ENCODE results near the gene KDM4B. TPM values are rescaled to one million over a fixed set of nuclear protein-coding genes. Genes with fewer than 3 reads are reported as not detected.

KDM4B gene
- total and polyA plus RNA-seq, 2 donors (not counting 1 experiment from before 2014, with no cell fraction given): 75.5 to 205 TPM

- no peak overlapping the region for H3K27ac ChIP-seq (ENCODE audit: low read length in 2 of 2)
- peak overlapping the region; percentile 80 for H3K27ac Mint-ChIP-seq
Measured at GRCh38 chr19:5147074-5147977, 178.4 kb downstream of the KDM4B start.

More at GRCh38 chr19:5147074-5147977, 178.4 kb downstream of the KDM4B start:
- peaks cover 17% of the 10 kb centered on the region for H3K4me1 Mint-ChIP-seq
- TF ChIP-seq CTCF (IDR thresholded peaks at IDR 0.05): no peak
- no peak for TF ChIP-seq EZH2 (IDR thresholded peaks at IDR 0.05; ENCODE audit: borderline replicate concordance, insufficient read depth, low read depth, low read length, poor library complexity, severe bottlenecking)
- ChIA-PET CTCF (interaction anchor here (0.8 to 10.2 kb wide), 2 partner anchors 95 to 97 kb away, joined by 3 to 102 read pairs; no protein-coding TSS in a partner anchor), POLR2A (interaction anchor here (1.5 kb wide), 1 partner anchor 19 kb away, joined by 4 read pairs; no protein-coding TSS in a partner anchor)
- Histone ChIP-seq H2AFZ (ENCODE audit: insufficient read depth, low read depth, low read length, poor library complexity, severe bottlenecking) (no peak overlapping the region), H4K20me1 (ENCODE audit: control insufficient read depth, insufficient read depth, low read length, poor library complexity, severe bottlenecking) (peaks cover 93% of the 10 kb centered on the region), H3K79me2 (ENCODE audit: control insufficient read depth, insufficient read depth, low read length) (peaks cover 30% of the 10 kb centered on the region), H3K9ac (ENCODE audit: low read length) (no peak overlapping the region), H3K9me3 (ENCODE audit: control extremely low read depth in 1 of 3, control insufficient read depth in 2 of 3, insufficient read depth in 1 of 3, low read length in 2 of 3) (no peaks in the 10 kb centered on the region), H3K4me2 (replicated peaks; ENCODE audit: low read depth, low read length, poor library complexity, severe bottlenecking) (no peak overlapping the region), H3K27me3 (replicated peaks in 1 of 4; ENCODE audit: control extremely low read depth in 1 of 4, control insufficient read depth in 3 of 4, insufficient read depth in 4 of 4, low read length in 3 of 4) (no peaks in the 10 kb centered on the region), H3K4me1 (ENCODE audit: control insufficient read depth in 2 of 2, insufficient read depth in 2 of 2, low read length in 2 of 2) (peaks cover 15 to 19% of the 10 kb centered on the region in 2 donors), H3K4me3 (ENCODE audit: control extremely low read depth in 1 of 5, extremely low read depth in 1 of 5, insufficient read depth in 1 of 5, low read depth in 2 of 5, low read length in 4 of 5) (no peak overlapping the region), H3K36me3 (replicated peaks in 1 of 2; ENCODE audit: control extremely low read depth in 1 of 2, control insufficient read depth in 1 of 2, extremely low read depth in 1 of 2, insufficient read depth in 2 of 2, low read length in 1 of 2) (peaks cover 0 to 93% of the 10 kb centered on the region in 2 experiments)
- H3K27me3 Mint-ChIP-seq: no peaks in the 10 kb centered on the region
- 97% methylated on average over 25 of the region's 31 CpGs for WGBS (ENCODE audit: insufficient coverage)
- H3K4me3 Mint-ChIP-seq: no peak overlapping the region
- ATAC-seq (ENCODE audit: low read depth): no peak
- H3K9me3 Mint-ChIP-seq (ENCODE audit: insufficient read depth): no peaks in the 10 kb centered on the region
- intact Hi-C loops (cut with micrococcal nuclease): no loop called here
- DNase-seq: peak; percentile 37

Data from B cell (primary cell).